Naive B cell (primary cell): ENCODE data around the gene NPLOC4. TPM values are rescaled to one million over a fixed set of nuclear protein-coding genes. Genes with fewer than 3 reads are reported as not detected.

Experiments used
- ATAC-seq, 2 donors: fragments of 150-1000 bp; cut with Tn5 transposase; 2 replicates each; pipeline ENCODE4 v1.10.0; 2021; ENCODE audit warnings: low read depth in 2 of 2, mild to moderate bottlenecking in 2 of 2, moderate library complexity in 2 of 2
- DNase-seq: peaks from one replicate; pipeline ENCODE4 v3.0.0; 2022
- H3K27ac Mint-ChIP-seq, 6 donors: one replicate each; pipeline ENCODE4 v1.8.0; 2020 to 2022; ENCODE audit warnings: mild to moderate bottlenecking in 6 of 6, mixed read lengths in 6 of 6, moderate library complexity in 5 of 6, inconsistent platforms in 2 of 6
- H3K27me3 Mint-ChIP-seq, 3 donors: one replicate each; pipeline ENCODE4 v1.8.0; 2021 to 2022; ENCODE audit warnings: mixed read lengths in 3 of 3, mild to moderate bottlenecking in 1 of 3
- H3K36me3 Mint-ChIP-seq, 2 donors: one replicate each; pipeline ENCODE4 v1.8.0; 2020 to 2022; ENCODE audit warnings: mixed read lengths in 2 of 2, inconsistent platforms in 1 of 2, mild to moderate bottlenecking in 1 of 2
- H3K4me1 Mint-ChIP-seq, 3 donors: one replicate each; pipeline ENCODE4 v1.8.0; 2020 to 2022; ENCODE audit warnings: mixed read lengths in 3 of 3, inconsistent platforms in 1 of 3, mild to moderate bottlenecking in 1 of 3, moderate library complexity in 1 of 3
- H3K4me3 Mint-ChIP-seq, 8 donors: one replicate each; pipeline ENCODE4 v1.8.0; 2020 to 2022; ENCODE audit warnings: mild to moderate bottlenecking in 8 of 8, mixed read lengths in 8 of 8, moderate library complexity in 8 of 8, inconsistent platforms in 2 of 8
- H3K9me3 Mint-ChIP-seq, 7 donors: one replicate each; pipeline ENCODE4 v1.8.0; 2020 to 2022; ENCODE audit warnings: mixed read lengths in 7 of 7, mild to moderate bottlenecking in 5 of 7, inconsistent platforms in 2 of 7, moderate library complexity in 1 of 7
- polyA plus RNA-seq, 6 donors: library from polyadenylated mRNA; unstranded; fragments of 300-500 nt; fragmentation: Illumina TruSeq; gene quantifications; one replicate each; pipeline ENCODE4 v1.2.3, GENCODE V29; 2021; ENCODE audit warnings: low read depth in 6 of 6

Gene NPLOC4
- polyA plus RNA-seq, 6 donors from 2014 or later: 49.2 to 76.6 (median 57.7) TPM

- DNase-seq (no peak), ATAC-seq (no peak)
- peaks cover 5 to 23% (median 20%) of the 10 kb centered on the region in 3 donors for H3K27me3 Mint-ChIP-seq
- peaks cover 0 to 15% of the 10 kb centered on the region in 2 donors for H3K36me3 Mint-ChIP-seq
- H3K27ac Mint-ChIP-seq: no peak overlapping the region
- H3K4me1 Mint-ChIP-seq: peaks cover 7 to 16% (median 15%) of the 10 kb centered on the region in 3 donors
- H3K9me3 Mint-ChIP-seq: no peaks in the 10 kb centered on the region
- H3K4me3 Mint-ChIP-seq: no peak overlapping the region
Observed at GRCh38 chr17:81539571-81539900, 97.4 kb downstream of the NPLOC4 start.

- Mint-ChIP-seq H3K36me3 (peaks cover 0 to 15% of the 10 kb centered on the region in 2 donors), H3K27ac (no peak overlapping the region)
Observed at GRCh38 chr17:81538651-81539570, 98.0 kb downstream of the NPLOC4 start.

GRCh38 chr17:81537856-81538555 is 98.9 kb downstream of the NPLOC4 start:
- H3K9me3 Mint-ChIP-seq: no peaks in the 10 kb centered on the region
- H3K4me3 Mint-ChIP-seq: peak overlapping the region in 3 of 8 donors; percentile 16 to 63 (median 22)
- ATAC-seq (no peak), DNase-seq (no peak)
- peaks cover 0 to 15% of the 10 kb centered on the region in 2 donors for H3K36me3 Mint-ChIP-seq
- H3K27ac Mint-ChIP-seq: peak overlapping the region in 1 of 6 donors; percentile 14
- peaks cover 7 to 26% (median 15%) of the 10 kb centered on the region in 3 donors for H3K4me1 Mint-ChIP-seq
- H3K27me3 Mint-ChIP-seq: peaks cover 5 to 23% (median 20%) of the 10 kb centered on the region in 3 donors

More at GRCh38 chr17:81538651-81539570, 98.0 kb downstream of the NPLOC4 start:
- Mint-ChIP-seq H3K27me3 (peaks cover 5 to 23% (median 20%) of the 10 kb centered on the region in 3 donors), H3K9me3 (no peaks in the 10 kb centered on the region), H3K4me1 (peaks cover 7 to 17% (median 15%) of the 10 kb centered on the region in 3 donors), H3K4me3 (no peak overlapping the region)
- ATAC-seq (no peak), DNase-seq (no peak)

GRCh38 chr17:81537343-81537855 is 99.5 kb downstream of the NPLOC4 start:
- Mint-ChIP-seq H3K27me3 (peaks cover 5 to 23% (median 20%) of the 10 kb centered on the region in 3 donors), H3K4me1 (peaks cover 7 to 26% (median 15%) of the 10 kb centered on the region in 3 donors), H3K36me3 (peaks cover 0 to 15% of the 10 kb centered on the region in 2 donors), H3K4me3 (peak overlapping the region in 2 of 8 donors; percentile 16 to 63), H3K9me3 (no peaks in the 10 kb centered on the region), H3K27ac (no peak overlapping the region)
- DNase-seq (peak; percentile 43), ATAC-seq (peak; percentile 80 to 86)

- ATAC-seq: peak; percentile 35 to 43
- Mint-ChIP-seq H3K36me3 (peaks cover 0 to 14% of the 10 kb centered on the region in 2 donors), H3K9me3 (no peaks in the 10 kb centered on the region), H3K4me1 (peaks cover 7 to 24% (median 15%) of the 10 kb centered on the region in 3 donors), H3K27ac (no peak overlapping the region), H3K4me3 (peak overlapping the region in 1 of 8 donors; percentile 16), H3K27me3 (peaks cover 5 to 23% (median 20%) of the 10 kb centered on the region in 3 donors)
- no peak for DNase-seq
Observed at GRCh38 chr17:81536299-81537290, 100.3 kb downstream of the NPLOC4 start.

- no peak for ATAC-seq
- Mint-ChIP-seq H3K4me1 (peaks cover 7 to 21% (median 15%) of the 10 kb centered on the region in 3 donors), H3K27ac (no peak overlapping the region), H3K4me3 (peak overlapping the region in 1 of 8 donors; percentile 7), H3K9me3 (no peaks in the 10 kb centered on the region), H3K27me3 (peaks cover 5 to 23% (median 20%) of the 10 kb centered on the region in 3 donors), H3K36me3 (peaks cover 0 to 10% of the 10 kb centered on the region in 2 donors)
- DNase-seq: no peak
Observed at GRCh38 chr17:81535480-81536298, 101.2 kb downstream of the NPLOC4 start.

GRCh38 chr17:81535007-81535328 is 101.9 kb downstream of the NPLOC4 start:
- Mint-ChIP-seq H3K27ac (no peak overlapping the region), H3K4me3 (no peak overlapping the region), H3K9me3 (no peaks in the 10 kb centered on the region), H3K27me3 (peaks cover 5 to 23% (median 20%) of the 10 kb centered on the region in 3 donors), H3K36me3 (peaks cover 0 to 10% of the 10 kb centered on the region in 2 donors), H3K4me1 (peaks cover 7 to 21% (median 15%) of the 10 kb centered on the region in 3 donors)
- ATAC-seq: no peak
- no peak for DNase-seq

GRCh38 chr17:81534157-81535006 is 102.5 kb downstream of the NPLOC4 start:
- peak overlapping the region in 1 of 8 donors; percentile 25 for H3K4me3 Mint-ChIP-seq
- peaks cover 0 to 10% of the 10 kb centered on the region in 2 donors for H3K36me3 Mint-ChIP-seq
- peaks cover 5 to 23% (median 20%) of the 10 kb centered on the region in 3 donors for H3K27me3 Mint-ChIP-seq
- H3K4me1 Mint-ChIP-seq: peaks cover 7 to 21% (median 15%) of the 10 kb centered on the region in 3 donors
- H3K9me3 Mint-ChIP-seq: no peaks in the 10 kb centered on the region
- ATAC-seq: no peak
- H3K27ac Mint-ChIP-seq: no peak overlapping the region
- DNase-seq: no peak

- H3K27ac Mint-ChIP-seq: no peak overlapping the region
- H3K4me1 Mint-ChIP-seq: peaks cover 7 to 21% (median 15%) of the 10 kb centered on the region in 3 donors
- no peaks in the 10 kb centered on the region for H3K9me3 Mint-ChIP-seq
- H3K27me3 Mint-ChIP-seq: peaks cover 5 to 20% (median 20%) of the 10 kb centered on the region in 3 donors
- H3K4me3 Mint-ChIP-seq: no peak overlapping the region
- ATAC-seq (no peak), DNase-seq (no peak)
- peaks cover 0 to 10% of the 10 kb centered on the region in 2 donors for H3K36me3 Mint-ChIP-seq
Observed at GRCh38 chr17:81533339-81534141, 103.4 kb downstream of the NPLOC4 start.

- Mint-ChIP-seq H3K4me3 (no peak overlapping the region), H3K4me1 (peaks cover 3 to 15% (median 10%) of the 10 kb centered on the region in 3 donors), H3K9me3 (no peaks in the 10 kb centered on the region), H3K27ac (no peak overlapping the region), H3K36me3 (peaks cover 0 to 2% of the 10 kb centered on the region in 2 donors), H3K27me3 (peaks cover 1 to 13% (median 11%) of the 10 kb centered on the region in 3 donors)
- no peak for ATAC-seq
- DNase-seq: no peak
Observed at GRCh38 chr17:81532490-81533287, 104.2 kb downstream of the NPLOC4 start.
